ENCODE data around the gene GNA12. TPM values are rescaled to one million over a fixed set of nuclear protein-coding genes. Genes with fewer than 3 reads are reported as not detected.

Gene GNA12
- total RNA-seq, 2 donors from 2014 or later: 26.3 to 38.8 TPM

- H3K27me3 ChIP-seq: no peaks in the 10 kb centered on the region
- peak overlapping the region; percentile 68 to 81 for H3K27ac ChIP-seq
- H3K36me3 ChIP-seq: no peaks in the 10 kb centered on the region
- no peak overlapping the region for H3K4me3 ChIP-seq
- TF ChIP-seq, protein P1, sequence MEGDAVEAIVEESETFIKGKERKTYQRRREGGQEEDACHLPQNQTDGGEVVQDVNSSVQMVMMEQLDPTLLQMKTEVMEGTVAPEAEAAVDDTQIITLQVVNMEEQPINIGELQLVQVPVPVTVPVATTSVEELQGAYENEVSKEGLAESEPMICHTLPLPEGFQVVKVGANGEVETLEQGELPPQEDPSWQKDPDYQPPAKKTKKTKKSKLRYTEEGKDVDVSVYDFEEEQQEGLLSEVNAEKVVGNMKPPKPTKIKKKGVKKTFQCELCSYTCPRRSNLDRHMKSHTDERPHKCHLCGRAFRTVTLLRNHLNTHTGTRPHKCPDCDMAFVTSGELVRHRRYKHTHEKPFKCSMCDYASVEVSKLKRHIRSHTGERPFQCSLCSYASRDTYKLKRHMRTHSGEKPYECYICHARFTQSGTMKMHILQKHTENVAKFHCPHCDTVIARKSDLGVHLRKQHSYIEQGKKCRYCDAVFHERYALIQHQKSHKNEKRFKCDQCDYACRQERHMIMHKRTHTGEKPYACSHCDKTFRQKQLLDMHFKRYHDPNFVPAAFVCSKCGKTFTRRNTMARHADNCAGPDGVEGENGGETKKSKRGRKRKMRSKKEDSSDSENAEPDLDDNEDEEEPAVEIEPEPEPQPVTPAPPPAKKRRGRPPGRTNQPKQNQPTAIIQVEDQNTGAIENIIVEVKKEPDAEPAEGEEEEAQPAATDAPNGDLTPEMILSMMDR (IDR thresholded peaks at IDR 0.05): no peak
- no peaks in the 10 kb centered on the region for H3K9me3 ChIP-seq
- H3K4me1 ChIP-seq: peaks cover 0 to 66% of the 10 kb centered on the region in 2 donors
- DNase-seq (ENCODE audit: low spot score): no peak
Measured at GRCh38 chr7:2814186-2814945, 29.7 kb downstream of the GNA12 start.

DNA sequence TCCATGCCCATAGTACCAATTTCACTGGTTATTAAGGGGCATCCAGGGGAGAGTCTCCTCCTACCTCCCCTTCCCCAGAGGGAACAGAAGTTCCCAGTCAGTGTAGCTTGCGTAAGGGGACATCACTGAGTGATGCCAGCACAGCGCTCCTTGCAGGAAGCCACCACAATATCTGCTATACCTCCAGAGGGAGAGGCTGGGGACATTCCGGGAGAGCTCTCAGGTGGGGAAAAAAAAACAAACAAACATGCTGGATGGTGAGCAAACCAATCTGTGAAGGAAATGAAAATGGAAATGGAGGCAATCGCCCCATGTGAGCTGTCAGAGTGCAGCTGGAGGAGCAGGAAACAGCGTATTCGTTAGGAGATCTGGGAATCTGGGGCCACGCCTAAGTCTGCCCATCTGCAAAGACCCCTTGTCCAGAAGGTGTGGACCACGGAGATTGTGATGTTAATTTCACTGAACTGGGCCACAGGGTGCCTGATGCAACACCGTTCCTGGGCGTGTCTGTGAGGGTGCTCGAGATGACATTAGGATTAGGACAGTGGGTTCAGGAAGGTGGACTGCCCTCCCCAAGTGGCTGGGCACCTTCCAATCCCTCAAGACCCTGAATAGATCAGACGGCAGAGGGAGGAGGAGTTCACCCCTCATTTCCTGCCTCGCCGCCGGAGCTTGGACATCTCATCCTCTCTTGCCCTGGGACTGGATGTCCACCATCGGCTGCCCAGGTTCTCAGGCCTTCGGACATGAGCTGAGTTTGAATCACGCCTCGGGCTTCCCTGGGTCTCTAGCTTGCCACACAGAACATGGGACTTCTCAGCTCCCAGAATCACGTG is 30.5 kb downstream of the GNA12 start:
- peak overlapping the region; percentile 68 to 81 for H3K27ac ChIP-seq
- DNase-seq (ENCODE audit: low spot score): no peak
- H3K4me3 ChIP-seq: no peak overlapping the region
- H3K27me3 ChIP-seq: no peaks in the 10 kb centered on the region
- TF ChIP-seq, protein P1 (IDR thresholded peaks at IDR 0.05): no peak
- no peaks in the 10 kb centered on the region for H3K36me3 ChIP-seq
- peaks cover 0 to 58% of the 10 kb centered on the region in 2 donors for H3K4me1 ChIP-seq
- no peaks in the 10 kb centered on the region for H3K9me3 ChIP-seq

DNA sequence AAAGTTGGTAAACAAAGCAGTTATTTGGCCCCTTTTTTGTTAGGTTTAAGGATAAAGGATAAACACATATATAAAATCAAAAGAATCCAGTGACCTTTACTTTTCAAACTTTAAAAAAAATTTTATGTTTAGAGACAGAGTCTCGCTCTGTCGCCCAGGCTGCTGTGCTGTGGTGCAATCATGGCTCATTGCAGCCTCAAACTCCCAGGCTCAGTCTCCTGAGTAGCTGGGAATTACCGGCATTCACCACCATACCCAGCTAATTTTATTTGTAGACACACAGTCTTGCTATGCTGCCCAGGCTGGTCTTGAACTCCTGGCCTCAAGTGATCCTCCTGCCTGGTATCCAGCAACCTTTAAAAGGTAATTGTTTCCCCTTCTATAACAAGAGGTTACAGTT is 31.3 kb downstream of the GNA12 start:
- Histone ChIP-seq H3K4me3 (no peak overlapping the region), H3K27me3 (no peaks in the 10 kb centered on the region), H3K4me1 (peaks cover 0 to 56% of the 10 kb centered on the region in 2 donors), H3K9me3 (no peaks in the 10 kb centered on the region), H3K36me3 (no peaks in the 10 kb centered on the region), H3K27ac (peak overlapping the region; percentile 68 to 81)
- no peak for DNase-seq (ENCODE audit: low spot score)
- TF ChIP-seq, protein P1 (IDR thresholded peaks at IDR 0.05): no peak

GRCh38 chr7:2812114-2812487 is 32.0 kb downstream of the GNA12 start:
- Histone ChIP-seq H3K27ac (peak overlapping the region; percentile 68 to 81), H3K27me3 (no peaks in the 10 kb centered on the region), H3K36me3 (no peaks in the 10 kb centered on the region), H3K9me3 (no peaks in the 10 kb centered on the region), H3K4me1 (peaks cover 0 to 62% of the 10 kb centered on the region in 2 donors), H3K4me3 (peak overlapping the region in 1 of 2 donors; percentile 28)
- DNase-seq (ENCODE audit: low spot score): no peak
- TF ChIP-seq, protein P1 (IDR thresholded peaks at IDR 0.05): no peak

DNA sequence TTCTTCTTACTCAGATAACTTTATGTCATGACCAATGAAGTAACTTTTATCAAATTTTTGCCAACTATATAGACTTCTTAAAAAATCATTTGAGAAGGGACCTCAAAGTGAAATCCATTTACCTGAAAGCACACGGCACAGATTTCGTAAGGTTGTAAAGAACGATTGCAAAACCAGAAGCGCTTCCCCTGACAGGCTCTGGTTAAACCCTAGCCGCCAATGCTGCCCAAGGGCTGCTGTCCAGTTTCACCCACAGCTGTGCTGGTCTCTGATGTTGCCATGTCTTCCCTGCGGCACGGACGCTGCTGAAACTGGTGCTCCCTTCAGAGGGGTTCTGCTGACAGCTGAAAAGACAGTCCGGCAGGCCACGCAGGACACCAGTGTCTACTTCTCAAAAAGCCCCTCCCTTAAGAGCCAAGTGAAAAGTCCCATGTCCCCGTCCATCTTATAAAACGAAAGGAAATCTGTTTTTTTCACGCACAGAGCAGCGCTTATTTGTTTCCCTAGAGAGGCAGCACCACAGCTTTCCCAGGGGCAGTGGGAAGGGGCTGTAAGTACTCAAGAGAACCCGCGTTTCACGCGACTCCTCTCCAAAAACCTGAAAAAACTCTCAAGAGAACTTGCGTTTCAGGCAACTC is 32.5 kb downstream of the GNA12 start:
- H3K9me3 ChIP-seq: no peaks in the 10 kb centered on the region
- H3K27ac ChIP-seq: peak overlapping the region; percentile 68 to 81
- peak overlapping the region in 1 of 2 donors; percentile 28 for H3K4me3 ChIP-seq
- no peaks in the 10 kb centered on the region for H3K27me3 ChIP-seq
- H3K36me3 ChIP-seq: no peaks in the 10 kb centered on the region
- H3K4me1 ChIP-seq: peaks cover 0 to 63% of the 10 kb centered on the region in 2 donors
- DNase-seq (ENCODE audit: low spot score): peak; percentile 77
- TF ChIP-seq, protein P1 (IDR thresholded peaks at IDR 0.05): no peak

Measured in right atrium auricular region (tissue), 2 donors.